ENCODE data around the gene UTS2R.
"Not testable (repeated sequence)": the region's sequence is repeated elsewhere in the genome, so short reads cannot be mapped to it uniquely, and the experiment has no call there.

UTS2R gene

DNA sequence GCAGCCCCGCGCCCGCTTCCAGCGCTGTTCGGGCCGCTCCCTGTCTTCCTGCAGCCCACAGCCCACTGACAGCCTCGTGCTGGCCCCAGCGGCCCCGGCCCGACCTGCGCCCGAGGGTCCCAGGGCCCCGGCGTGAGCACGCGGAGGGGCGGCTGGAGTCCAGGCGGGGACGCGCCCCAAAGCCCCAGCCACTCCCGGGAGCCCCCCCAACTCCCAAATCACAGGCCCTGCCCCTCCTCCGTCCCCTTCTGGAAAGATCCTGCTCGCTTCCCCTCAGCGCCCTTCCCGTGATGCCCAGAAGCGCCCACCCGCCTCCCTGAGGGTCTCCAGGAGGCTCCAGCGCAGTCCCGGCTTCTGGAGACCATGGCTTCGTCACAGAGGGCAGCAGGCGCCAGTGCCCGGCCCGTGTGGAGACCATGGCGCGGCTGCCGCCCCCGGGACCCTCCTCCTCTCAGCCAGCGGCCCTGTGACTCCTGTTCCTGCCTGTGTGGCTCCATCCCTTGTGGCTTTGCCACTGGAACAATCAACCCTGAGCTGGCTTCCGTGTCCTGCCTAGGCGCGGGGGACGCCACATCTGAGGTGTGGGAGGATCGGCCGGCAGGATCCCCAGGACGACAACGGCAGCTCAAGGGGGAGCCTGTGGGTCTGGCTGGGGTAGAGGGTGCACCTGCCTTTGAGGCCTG is 3.9 kb downstream of the UTS2R start:
- no peak for DNase-seq (ENCODE audit: low spot score)

DNA sequence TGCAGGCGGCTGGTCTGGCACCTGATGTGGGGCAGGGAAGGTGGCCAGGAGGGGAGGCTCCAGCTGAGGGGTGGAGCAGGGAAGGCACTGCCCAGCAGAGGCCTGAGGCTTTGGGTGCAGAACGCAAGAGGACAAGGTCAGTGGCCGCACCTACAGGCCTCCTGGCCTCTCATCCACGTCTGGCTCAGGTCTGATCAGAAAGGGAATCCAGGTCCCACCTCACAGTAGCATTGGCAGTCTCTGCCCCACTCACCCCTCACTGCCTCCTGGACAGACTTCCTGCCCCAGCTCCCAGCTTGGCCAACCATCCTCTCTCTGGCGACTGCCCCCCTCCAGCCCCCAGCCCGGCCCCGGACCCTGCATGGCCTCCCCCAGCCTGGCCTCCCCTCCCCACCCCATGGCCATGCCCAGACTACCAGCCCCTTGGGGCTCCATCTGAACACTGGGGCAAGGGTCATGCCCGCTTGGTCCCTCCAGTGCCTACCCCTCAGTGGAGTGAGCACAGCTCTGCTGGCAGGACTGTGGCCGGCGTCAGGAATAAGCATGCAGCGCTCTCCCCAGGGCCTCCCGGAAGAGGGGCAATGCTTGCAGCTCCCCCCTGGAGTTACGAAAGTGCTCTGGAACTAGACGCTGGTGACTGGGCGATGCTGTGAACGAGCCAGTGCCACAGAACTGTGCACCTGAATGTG is 4.6 kb downstream of the UTS2R start:
- no peak for DNase-seq (ENCODE audit: low spot score)

GRCh38 chr17:82377294-82377693 is 5.7 kb downstream of the UTS2R start:
- DNase-seq (ENCODE audit: low spot score): not testable (repeated sequence)

- no peak for DNase-seq (ENCODE audit: low spot score)
Measured at GRCh38 chr17:82377924-82378740, 6.6 kb downstream of the UTS2R start.

- DNase-seq (ENCODE audit: low spot score): no peak
Measured at GRCh38 chr17:82378741-82379021, 7.1 kb downstream of the UTS2R start.

- no peak for DNase-seq (ENCODE audit: low spot score)
Measured at GRCh38 chr17:82380860-82381702, 9.5 kb downstream of the UTS2R start.

GRCh38 chr17:82381703-82382009 is 10.1 kb downstream of the UTS2R start:
- not testable (repeated sequence) for DNase-seq (ENCODE audit: low spot score)

- DNase-seq (ENCODE audit: low spot score): not testable (repeated sequence)
Measured at GRCh38 chr17:82382220-82382932, 10.8 kb downstream of the UTS2R start.

GRCh38 chr17:82382933-82383255 is 11.3 kb downstream of the UTS2R start:
- DNase-seq (ENCODE audit: low spot score): no peak

DNA sequence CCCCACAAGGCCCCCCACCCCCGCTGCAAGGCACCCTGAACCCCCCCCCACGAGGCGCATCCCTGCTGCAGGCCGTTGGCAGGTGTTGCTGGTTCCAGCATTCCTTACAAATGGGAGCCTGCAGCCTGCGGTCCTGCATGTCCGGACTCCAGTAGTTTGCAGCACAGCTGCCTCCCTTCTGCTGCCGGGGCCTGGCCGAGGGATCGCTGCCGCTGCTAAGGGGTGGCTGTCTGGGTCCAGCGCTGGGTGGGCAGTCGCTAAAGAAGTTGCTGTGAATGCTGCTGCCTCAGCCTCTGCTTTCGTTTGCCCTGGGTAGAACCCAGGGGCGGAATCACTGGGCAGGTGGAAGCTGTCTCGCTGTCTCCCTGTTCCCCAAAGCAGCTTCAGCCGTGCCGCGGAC is 11.8 kb downstream of the UTS2R start:
- no peak for DNase-seq (ENCODE audit: low spot score)

DNA sequence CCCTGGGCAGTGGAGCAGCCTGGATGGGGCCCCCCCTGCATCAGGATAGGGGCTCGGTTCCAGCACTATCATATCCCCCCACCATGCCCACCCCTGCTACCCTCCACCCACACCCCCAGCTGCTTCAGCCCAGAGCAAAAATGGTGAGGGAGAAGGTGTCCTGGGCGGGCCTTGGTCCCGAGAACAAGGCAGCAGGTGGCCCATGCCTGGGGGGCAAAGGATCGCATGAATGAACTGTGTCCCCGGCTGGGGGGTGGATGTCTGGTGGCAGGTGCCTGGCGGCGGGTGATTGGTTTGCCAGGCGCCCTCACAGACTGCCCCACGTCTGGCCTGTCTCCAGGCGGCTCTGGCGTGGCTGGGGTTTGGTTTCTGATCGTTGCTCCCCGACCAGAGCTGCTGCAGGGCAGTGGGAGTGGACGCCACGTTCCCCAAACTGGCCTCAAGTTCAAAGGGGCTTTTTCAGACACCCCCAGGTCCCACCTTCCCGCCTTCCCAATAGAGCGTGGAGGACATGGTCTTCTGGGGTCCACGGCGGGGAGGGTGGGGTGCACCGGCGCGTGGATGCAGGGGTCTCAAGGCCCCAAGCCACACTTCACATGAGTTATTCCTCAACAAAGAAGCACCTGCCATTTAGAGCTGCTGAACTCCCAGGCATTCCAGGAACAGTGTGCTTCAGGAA is 12.6 kb downstream of the UTS2R start:
- no peak for DNase-seq (ENCODE audit: low spot score)

- DNase-seq (ENCODE audit: low spot score): no peak
Measured at GRCh38 chr17:82384730-82385481, 13.3 kb downstream of the UTS2R start.

- no peak for DNase-seq (ENCODE audit: low spot score)
Measured at GRCh38 chr17:82385559-82386254, 14.1 kb downstream of the UTS2R start.

DNA sequence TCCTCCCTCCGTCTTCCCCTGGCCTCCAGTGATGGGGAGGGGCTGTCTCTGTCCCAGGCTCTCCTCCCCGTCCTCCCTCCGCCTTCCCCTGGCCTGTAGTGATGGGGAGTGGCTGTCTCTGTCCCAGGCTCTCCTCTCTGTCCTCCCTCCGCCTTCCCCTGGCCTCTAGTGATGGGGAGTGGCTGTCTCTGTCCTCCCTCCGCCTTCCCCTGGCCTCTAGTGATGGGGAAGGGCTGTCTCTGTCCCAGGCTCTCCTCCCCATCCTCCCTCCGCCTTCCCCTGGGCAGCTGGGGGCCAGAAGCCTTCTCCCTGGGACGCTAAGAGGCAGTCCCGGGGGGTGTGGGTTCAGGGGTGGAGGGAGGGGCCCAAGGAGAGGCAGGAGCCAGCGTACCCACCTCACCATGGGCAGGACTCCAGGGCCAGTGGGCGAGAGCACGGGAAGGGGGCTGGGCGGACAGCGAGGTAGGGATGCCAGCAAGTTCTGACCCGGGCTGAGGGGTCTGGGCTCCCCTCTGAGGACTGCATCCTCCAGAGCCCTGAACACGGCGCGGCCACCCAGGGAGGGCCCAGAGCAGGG is 14.8 kb downstream of the UTS2R start:
- DNase-seq (ENCODE audit: low spot score): no peak

GRCh38 chr17:82386881-82387704 is 15.5 kb downstream of the UTS2R start:
- no peak for DNase-seq (ENCODE audit: low spot score)

DNA sequence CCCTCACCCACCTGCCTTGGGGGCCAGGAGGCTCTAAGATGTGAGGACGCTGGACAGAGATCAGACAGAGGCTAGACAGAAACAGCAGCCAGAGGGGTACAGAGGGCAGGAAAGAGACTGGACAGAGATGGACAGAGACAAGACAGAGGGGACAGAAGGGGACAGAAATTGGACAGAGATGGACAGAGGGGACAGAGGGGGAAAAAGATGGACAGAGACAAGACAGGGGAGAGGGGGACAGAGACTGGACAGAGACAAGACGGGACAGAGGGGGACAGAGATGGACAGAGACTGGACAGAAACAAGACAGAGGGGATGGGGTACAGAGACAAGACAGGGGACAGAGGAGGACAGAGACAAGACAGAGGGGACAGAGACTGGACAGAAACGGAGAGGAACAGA is 16.1 kb downstream of the UTS2R start:
- no peak for DNase-seq (ENCODE audit: low spot score)

DNA sequence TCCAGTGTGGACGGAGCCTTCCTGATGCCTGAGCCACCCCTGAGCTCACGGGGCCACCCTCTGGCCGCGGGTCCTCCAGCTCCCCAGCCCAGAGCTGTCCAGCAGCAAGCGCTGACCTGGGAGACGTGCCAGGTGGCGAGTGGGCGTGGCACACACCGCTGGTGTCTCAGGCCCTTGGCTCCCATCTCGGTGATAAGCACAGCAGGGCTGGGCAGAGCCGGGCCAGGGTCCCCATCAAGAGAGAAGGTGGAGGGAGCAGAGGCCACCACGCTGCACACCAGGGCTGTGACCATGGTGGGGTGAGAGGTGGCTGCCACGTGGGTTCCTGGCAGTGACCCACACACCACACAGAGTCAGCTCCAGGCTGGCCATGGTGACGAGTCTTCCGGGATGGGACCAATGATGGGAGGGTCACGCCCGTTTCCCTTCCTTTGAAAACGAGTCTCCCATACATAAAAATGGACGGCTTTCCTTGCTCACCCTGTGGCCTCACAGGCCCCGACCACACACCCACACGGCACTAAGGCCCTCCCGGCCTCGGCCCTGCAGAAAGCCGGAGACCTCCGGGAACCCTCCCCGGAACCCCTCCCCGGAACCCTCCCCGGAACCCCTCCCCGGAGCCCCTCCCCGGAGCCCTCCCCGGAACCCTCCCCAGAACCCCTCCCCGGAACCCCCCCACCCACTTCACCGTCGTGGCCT is 16.8 kb downstream of the UTS2R start:
- DNase-seq (ENCODE audit: low spot score): no peak

GRCh38 chr17:82388922-82389283 is 17.3 kb downstream of the UTS2R start:
- no peak for DNase-seq (ENCODE audit: low spot score)

Measured in Ammon's horn (tissue), 1 donor.